ENCODE measurements around the gene PKP2.

PKP2 gene

DNA sequence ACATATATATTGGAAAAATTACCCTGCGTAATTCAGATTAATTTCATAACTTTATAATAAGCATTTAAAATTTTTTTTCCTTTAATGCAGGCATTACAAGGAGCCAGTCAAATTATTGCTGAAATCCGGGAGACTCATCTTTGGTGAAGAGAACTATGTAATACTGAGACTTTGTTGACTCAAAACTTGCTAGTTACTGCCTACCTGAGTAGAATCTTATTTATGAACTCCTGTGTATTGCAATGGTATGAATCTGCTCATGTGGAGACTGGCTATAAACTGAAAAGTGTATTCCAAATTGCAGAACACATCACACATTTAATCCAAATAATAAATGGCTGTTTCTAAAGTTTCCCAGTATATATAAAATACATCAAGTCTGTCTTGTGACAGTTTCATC lies 153.3 kb downstream of the PKP2 start:
- no peak for DNase-seq

DNA sequence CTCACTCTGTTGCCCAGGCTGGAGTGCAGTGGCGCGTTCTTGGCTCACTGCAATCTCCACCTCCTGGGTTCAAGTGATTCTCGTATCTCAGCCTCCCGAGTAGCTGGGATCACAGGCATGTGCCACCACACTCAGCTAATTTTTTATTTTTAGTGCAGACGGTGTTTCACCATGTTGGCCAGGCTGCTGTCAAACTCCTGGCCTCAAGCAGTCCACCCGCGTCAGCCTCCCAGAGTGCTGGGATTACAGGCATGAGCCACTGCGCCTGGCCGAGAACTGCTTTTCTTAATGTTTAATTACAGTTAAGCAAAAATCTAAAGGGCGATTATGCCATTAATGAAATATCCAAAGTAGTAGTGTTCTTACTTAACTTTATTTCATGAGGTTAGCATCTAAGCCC lies 154.4 kb downstream of the PKP2 start:
- no peak for DNase-seq
